Calu3 (cell line): ENCODE measurements around the gene NTM. TPM values are rescaled to one million over a fixed set of nuclear protein-coding genes. Genes with fewer than 3 reads are reported as not detected.

ENCODE experiments used
- BruUV-seq: library from RNA; stranded (reverse); fragments of 400-500 nt; replicated peaks from 2 replicates; lab custom pipeline; 2021; lab: Mats Ljungman, UMichigan
- CTCF ChIA-PET: fragments of 300-600 bp; sonication (Branson Sonifier 250); formaldehyde crosslinking; loops from one replicate; lab custom pipeline; 2022; ENCODE audit warnings: antibody characterized with exemption; lab: Charles Lee
- DNase-seq: peaks from one replicate; pipeline ENCODE4 v3.0.0; 2022
- H3K27ac Mint-ChIP-seq: one replicate; pipeline ENCODE4 v1.8.0; 2022; ENCODE audit warnings: mixed read lengths; ENCODE audit not compliant: unreplicated experiment
- H3K27me3 Mint-ChIP-seq: one replicate; pipeline ENCODE4 v1.8.0; 2022; ENCODE audit warnings: mixed read lengths; ENCODE audit not compliant: unreplicated experiment
- H3K36me3 Mint-ChIP-seq: one replicate; pipeline ENCODE4 v1.8.0; 2022; ENCODE audit warnings: mild to moderate bottlenecking, moderate library complexity, mixed read lengths; ENCODE audit not compliant: insufficient read depth, unreplicated experiment
- H3K4me1 Mint-ChIP-seq: one replicate; pipeline ENCODE4 v1.8.0; 2022; ENCODE audit warnings: mild to moderate bottlenecking, low read depth, mixed read lengths; ENCODE audit not compliant: unreplicated experiment
- H3K4me3 Mint-ChIP-seq: one replicate; pipeline ENCODE4 v1.8.0; 2022; ENCODE audit warnings: mild to moderate bottlenecking, low read depth, moderate library complexity, mixed read lengths; ENCODE audit not compliant: unreplicated experiment
- H3K9me3 Mint-ChIP-seq: one replicate; pipeline ENCODE4 v1.8.0; 2022; ENCODE audit warnings: low read depth, mixed read lengths; ENCODE audit not compliant: unreplicated experiment
- intact Hi-C: fragments of 100-400 bp; cut with micrococcal nuclease; formaldehyde crosslinking; loops from one replicate; pipeline ENCODE4 v1.10.0; 2022; ENCODE audit not compliant: unreplicated experiment
- total RNA-seq: library from RNA; stranded (reverse); gene quantifications from 2 replicates; pipeline ENCODE4 v1.2.3, GENCODE V29; 2022
- TF ChIP-seq, protein P1 (sequence below): fragments of 200-600 bp; IDR thresholded peaks from one replicate; pipeline ENCODE4 v1.8.0; 2022; ENCODE audit warnings: antibody characterized with exemption; ENCODE audit not compliant: unreplicated experiment

NTM gene
- total RNA-seq, 1 experiment from 2014 or later = not detected

DNA sequence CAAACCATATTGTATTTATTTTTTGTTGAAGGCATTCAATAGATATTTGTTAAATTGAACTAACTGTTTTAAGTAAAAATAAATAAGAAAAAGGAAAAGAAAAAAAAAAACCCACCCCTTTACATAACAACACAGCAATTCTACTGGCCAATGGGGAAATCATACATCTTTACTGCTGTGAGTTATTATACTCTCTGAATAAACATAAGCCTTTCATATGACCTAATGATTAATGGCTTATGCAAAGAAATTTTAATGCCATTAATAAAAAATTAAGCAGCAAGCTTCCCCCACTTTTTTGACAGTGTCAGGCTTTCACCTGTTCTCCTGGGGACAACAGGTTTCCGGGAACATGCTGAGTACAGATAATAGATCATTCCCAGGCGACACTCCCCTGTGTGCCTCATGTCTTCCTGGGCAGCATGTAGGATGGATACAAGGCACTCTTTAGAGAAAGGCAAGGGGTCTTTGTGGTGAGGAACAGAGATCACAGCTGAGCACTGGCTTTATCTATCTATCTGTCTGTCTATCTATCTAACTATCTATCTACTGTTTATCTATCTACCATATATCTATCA is 676.0 kb downstream of the NTM start:
- Mint-ChIP-seq H3K9me3 (no peaks in the 10 kb centered on the region), H3K4me3 (no peak overlapping the region), H3K27ac (no peak overlapping the region), H3K4me1 (no peaks in the 10 kb centered on the region), H3K36me3 (no peaks in the 10 kb centered on the region), H3K27me3 (no peaks in the 10 kb centered on the region)
- TF ChIP-seq, protein P1, sequence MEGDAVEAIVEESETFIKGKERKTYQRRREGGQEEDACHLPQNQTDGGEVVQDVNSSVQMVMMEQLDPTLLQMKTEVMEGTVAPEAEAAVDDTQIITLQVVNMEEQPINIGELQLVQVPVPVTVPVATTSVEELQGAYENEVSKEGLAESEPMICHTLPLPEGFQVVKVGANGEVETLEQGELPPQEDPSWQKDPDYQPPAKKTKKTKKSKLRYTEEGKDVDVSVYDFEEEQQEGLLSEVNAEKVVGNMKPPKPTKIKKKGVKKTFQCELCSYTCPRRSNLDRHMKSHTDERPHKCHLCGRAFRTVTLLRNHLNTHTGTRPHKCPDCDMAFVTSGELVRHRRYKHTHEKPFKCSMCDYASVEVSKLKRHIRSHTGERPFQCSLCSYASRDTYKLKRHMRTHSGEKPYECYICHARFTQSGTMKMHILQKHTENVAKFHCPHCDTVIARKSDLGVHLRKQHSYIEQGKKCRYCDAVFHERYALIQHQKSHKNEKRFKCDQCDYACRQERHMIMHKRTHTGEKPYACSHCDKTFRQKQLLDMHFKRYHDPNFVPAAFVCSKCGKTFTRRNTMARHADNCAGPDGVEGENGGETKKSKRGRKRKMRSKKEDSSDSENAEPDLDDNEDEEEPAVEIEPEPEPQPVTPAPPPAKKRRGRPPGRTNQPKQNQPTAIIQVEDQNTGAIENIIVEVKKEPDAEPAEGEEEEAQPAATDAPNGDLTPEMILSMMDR = no peak
- BruUV-seq = no TSS peak
- CTCF ChIA-PET = no interaction called here
- DNase-seq = no peak
- intact Hi-C loops = no loop called here

DNA sequence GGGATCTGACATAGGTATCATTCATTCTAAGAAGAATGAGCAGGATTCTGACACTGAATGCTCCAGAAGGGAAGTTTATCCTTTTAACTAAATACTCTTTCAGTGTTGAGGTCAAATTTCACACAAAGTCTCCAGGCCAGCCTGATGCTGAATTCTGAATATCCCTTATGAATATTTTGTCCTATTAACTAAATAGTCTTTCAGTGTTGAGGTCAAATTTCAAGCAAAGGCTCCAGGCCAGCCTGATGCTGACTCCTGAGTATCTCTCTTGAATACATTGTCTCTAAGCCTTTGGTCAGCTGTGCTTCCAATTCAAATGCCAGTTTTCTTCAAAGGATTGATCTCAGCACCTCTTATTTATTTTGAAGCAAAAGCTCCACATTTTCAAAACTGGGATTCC is 676.8 kb downstream of the NTM start:
- Mint-ChIP-seq H3K4me3 (no peak overlapping the region), H3K9me3 (no peaks in the 10 kb centered on the region), H3K36me3 (no peaks in the 10 kb centered on the region), H3K4me1 (no peaks in the 10 kb centered on the region), H3K27me3 (no peaks in the 10 kb centered on the region), H3K27ac (no peak overlapping the region)
- intact Hi-C loops = no loop called here
- DNase-seq = no peak
- TF ChIP-seq, protein P1 = no peak
- no TSS peak for BruUV-seq
- CTCF ChIA-PET = no interaction called here

DNA sequence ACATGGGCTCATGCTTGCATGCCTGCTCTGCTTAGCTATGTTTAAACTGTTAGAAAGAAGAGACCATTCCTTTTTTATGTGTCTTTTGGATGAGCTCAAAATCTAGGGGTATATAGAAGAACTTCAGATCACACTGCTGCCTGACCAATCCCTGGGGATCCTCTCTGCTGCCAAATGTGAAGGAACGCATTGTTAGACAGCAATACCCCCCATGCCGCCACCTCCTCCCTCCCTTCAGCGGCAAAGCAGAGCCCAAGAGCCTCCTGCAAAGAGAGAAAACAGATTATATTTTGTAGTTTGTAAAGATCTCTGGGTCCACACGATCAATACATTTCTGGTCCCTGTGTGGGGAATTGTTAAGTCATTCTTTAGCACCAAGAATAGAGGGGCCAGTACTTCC is 677.6 kb downstream of the NTM start:
- intact Hi-C loops = no loop called here
- Mint-ChIP-seq H3K36me3 (no peaks in the 10 kb centered on the region), H3K4me3 (no peak overlapping the region), H3K9me3 (no peaks in the 10 kb centered on the region), H3K27ac (no peak overlapping the region), H3K27me3 (no peaks in the 10 kb centered on the region), H3K4me1 (no peaks in the 10 kb centered on the region)
- DNase-seq = no peak
- TF ChIP-seq, protein P1 = no peak
- no TSS peak for BruUV-seq
- CTCF ChIA-PET = no interaction called here

DNA sequence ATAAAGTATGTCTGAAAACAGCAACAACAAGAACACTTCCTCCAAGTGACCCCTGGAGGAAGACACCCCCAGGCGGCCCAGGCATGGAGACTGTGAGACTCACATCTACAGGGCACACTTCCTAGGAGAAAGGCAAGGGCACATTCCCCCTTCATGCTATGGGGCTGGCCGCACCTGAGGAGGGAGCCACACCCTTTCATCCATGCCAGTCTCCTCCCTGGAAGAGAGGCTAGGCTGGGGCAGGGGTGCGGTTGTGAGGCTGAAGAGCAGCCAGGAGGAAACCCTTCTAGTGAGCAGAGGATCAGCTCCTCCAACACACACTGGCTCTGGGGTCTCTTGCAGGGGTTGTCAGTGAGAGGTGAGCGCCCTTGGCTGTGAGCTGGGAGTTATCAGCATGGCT is 678.8 kb downstream of the NTM start:
- no peaks in the 10 kb centered on the region for H3K4me1 Mint-ChIP-seq

More for the DNA sequence above, 678.8 kb downstream of the NTM start:
- CTCF ChIA-PET = no interaction called here
- DNase-seq = no peak
- no peak overlapping the region for H3K27ac Mint-ChIP-seq
- no peaks in the 10 kb centered on the region for H3K9me3 Mint-ChIP-seq
- BruUV-seq = no TSS peak
- no peaks in the 10 kb centered on the region for H3K27me3 Mint-ChIP-seq
- TF ChIP-seq, protein P1 = no peak
- no peaks in the 10 kb centered on the region for H3K36me3 Mint-ChIP-seq
- H3K4me3 Mint-ChIP-seq = no peak overlapping the region
- intact Hi-C loops = no loop called here
